ENCODE measurements around the gene DMBX1.

The DMBX1 gene

GRCh38 chr1:46493316-46494032 is 3.8 kb downstream of the DMBX1 start:
- no peak for TF ChIP-seq CTCF (IDR thresholded peaks at IDR 0.05; ENCODE audit: low read depth, low read length)
- DNase-seq (ENCODE audit: low read depth in 2 of 2), result no peak
- H3K4me3 ChIP-seq (replicated peaks in 1 of 2; ENCODE audit: low read depth in 2 of 2, low read length in 2 of 2), result no peak overlapping the region

- TF ChIP-seq CTCF (IDR thresholded peaks at IDR 0.05; ENCODE audit: low read depth, low read length), result no peak
- no peak for DNase-seq (ENCODE audit: low read depth in 2 of 2)
- no peak overlapping the region for H3K4me3 ChIP-seq (replicated peaks in 1 of 2; ENCODE audit: low read depth in 2 of 2, low read length in 2 of 2)
These were observed 5.3 kb downstream of the DMBX1 start for GRCh38 chr1:46494910-46495309.

DNA sequence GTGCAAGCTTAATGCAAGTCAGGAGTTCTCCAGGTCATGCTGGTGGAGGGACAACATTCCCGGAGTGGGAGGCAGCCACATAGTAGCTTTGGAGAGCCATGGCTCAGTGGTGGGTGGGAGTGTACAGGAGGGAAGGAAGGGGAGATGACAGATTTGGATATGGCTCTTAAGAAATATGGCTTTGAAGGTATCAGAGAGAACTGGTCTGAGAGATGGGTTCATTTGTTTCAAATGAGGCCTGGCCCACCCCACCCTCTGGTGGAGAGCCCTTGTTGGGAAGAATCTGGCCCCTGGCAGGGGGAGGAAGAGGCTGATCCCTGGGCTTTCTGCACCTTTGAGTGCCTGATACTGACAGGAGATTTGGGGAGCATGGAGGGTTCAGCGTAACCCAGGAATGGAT is 6.1 kb downstream of the DMBX1 start:
- no peak for DNase-seq (ENCODE audit: low read depth in 2 of 2)
- no peak for TF ChIP-seq CTCF (IDR thresholded peaks at IDR 0.05; ENCODE audit: low read depth, low read length)

GRCh38 chr1:46496505-46496904 is 6.9 kb downstream of the DMBX1 start:
- no peak overlapping the region for H3K4me3 ChIP-seq (replicated peaks in 1 of 2; ENCODE audit: low read depth in 2 of 2, low read length in 2 of 2)
- TF ChIP-seq CTCF (IDR thresholded peaks at IDR 0.05; ENCODE audit: low read depth, low read length), result no peak
- DNase-seq (ENCODE audit: low read depth in 2 of 2), result no peak

More for the DNA sequence above, 6.1 kb downstream of the DMBX1 start:
- no peak overlapping the region for H3K4me3 ChIP-seq (replicated peaks in 1 of 2; ENCODE audit: low read depth in 2 of 2, low read length in 2 of 2)

DNA sequence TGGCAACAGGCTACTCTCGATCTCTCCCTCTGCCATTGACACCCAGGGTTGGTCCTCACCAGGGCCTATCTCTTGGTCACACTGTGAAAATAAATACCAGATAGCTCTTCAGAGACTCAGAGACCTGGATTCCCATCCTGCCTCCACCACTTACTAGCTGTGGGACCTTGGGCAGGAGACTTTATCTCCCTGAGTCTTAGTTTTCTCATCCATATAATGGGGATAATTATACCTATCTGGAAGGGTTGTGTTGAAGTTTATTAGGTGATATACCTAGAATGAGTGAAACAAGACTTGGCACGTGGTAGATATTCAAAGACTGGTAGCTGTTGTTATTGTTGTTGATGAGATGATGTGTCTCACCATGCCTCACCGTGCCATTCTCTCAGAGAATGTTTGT is 7.4 kb downstream of the DMBX1 start:
- TF ChIP-seq CTCF (IDR thresholded peaks at IDR 0.05; ENCODE audit: low read depth, low read length), result no peak
- H3K4me3 ChIP-seq (replicated peaks in 1 of 2; ENCODE audit: low read depth in 2 of 2, low read length in 2 of 2), result no peak overlapping the region
- no peak for DNase-seq (ENCODE audit: low read depth in 2 of 2)

GRCh38 chr1:46497665-46498064 is 8.0 kb downstream of the DMBX1 start:
- H3K4me3 ChIP-seq (replicated peaks in 1 of 2; ENCODE audit: low read depth in 2 of 2, low read length in 2 of 2), result no peak overlapping the region
- no peak for DNase-seq (ENCODE audit: low read depth in 2 of 2)
- TF ChIP-seq CTCF (IDR thresholded peaks at IDR 0.05; ENCODE audit: low read depth, low read length), result no peak

GRCh38 chr1:46501528-46501927 is 11.9 kb downstream of the DMBX1 start:
- DNase-seq (ENCODE audit: low read depth in 2 of 2), result no peak
- H3K4me3 ChIP-seq (replicated peaks in 1 of 2; ENCODE audit: low read depth in 2 of 2, low read length in 2 of 2), result no peak overlapping the region
- no peak for TF ChIP-seq CTCF (IDR thresholded peaks at IDR 0.05; ENCODE audit: low read depth, low read length)
